ENCODE data around the gene CCND2. TPM values are rescaled to one million over a fixed set of nuclear protein-coding genes. Genes with fewer than 3 reads are reported as not detected.

The CCND2 gene
- total and polyA plus RNA-seq, 7 donors = 7.8 to 178 (median 98.7) TPM

- Histone ChIP-seq H3K9me3 (no peaks in the 10 kb centered on the region), H3K36me3 (peaks cover 14 to 93% (median 37%) of the 10 kb centered on the region in 4 donors), H3K4me1 (peaks cover 0 to 95% (median 87%) of the 10 kb centered on the region in 4 donors), H3K27ac (peak overlapping the region; percentile 74 to 99 (median 86)), H3K27me3 (no peaks in the 10 kb centered on the region), H3K4me3 (peak overlapping the region in 2 of 4 donors; percentile 8 to 15)
- DNase-seq = no peak
- intact Hi-C loops (cut with DNase I) = loop anchor here (5.0 kb wide), 1 partner anchor 41 kb away; the partner anchor contains the start of gene TIGAR
- TF ChIP-seq POLR2A (IDR thresholded peaks at IDR 0.05) (no peak), CTCF (IDR thresholded peaks at IDR 0.05) (no peak), POLR2AphosphoS5 (IDR thresholded peaks at IDR 0.05) (no peak), EP300 (IDR thresholded peaks at IDR 0.05) (no peak)
- WGBS, 2 donors = 49 to 77% methylated on average over 16 of the region's 16 CpGs
Measured at GRCh38 chr12:4281173-4281654, 7.7 kb downstream of the CCND2 start.

- H3K9me3 ChIP-seq = no peaks in the 10 kb centered on the region
- TF ChIP-seq EP300 (IDR thresholded peaks at IDR 0.05) = no peak
- TF ChIP-seq POLR2AphosphoS5 (IDR thresholded peaks at IDR 0.05) = no peak
- no peak for TF ChIP-seq CTCF (IDR thresholded peaks at IDR 0.05)
- TF ChIP-seq POLR2A (IDR thresholded peaks at IDR 0.05) = no peak
- peaks cover 0 to 95% (median 87%) of the 10 kb centered on the region in 4 donors for H3K4me1 ChIP-seq
- no peak for DNase-seq
- intact Hi-C loops (cut with DNase I) = loop anchor here (5.0 kb wide), 1 partner anchor 40 kb away; the partner anchor contains the start of gene TIGAR
- no peaks in the 10 kb centered on the region for H3K27me3 ChIP-seq
- peak overlapping the region in 3 of 4 donors; percentile 75 to 99 (median 96) for H3K27ac ChIP-seq
- no peak overlapping the region for H3K4me3 ChIP-seq
- 88 to 90% methylated on average over 16 of the region's 16 CpGs for WGBS, 2 donors
- peaks cover 16 to 90% (median 41%) of the 10 kb centered on the region in 4 donors for H3K36me3 ChIP-seq
Measured at GRCh38 chr12:4282103-4282891, 8.7 kb downstream of the CCND2 start.

GRCh38 chr12:4282892-4283511 lies 9.4 kb downstream of the CCND2 start:
- peak overlapping the region in 3 of 4 donors; percentile 75 to 99 (median 96) for H3K27ac ChIP-seq
- H3K4me3 ChIP-seq = no peak overlapping the region
- no peak for TF ChIP-seq EP300 (IDR thresholded peaks at IDR 0.05)
- TF ChIP-seq POLR2A (IDR thresholded peaks at IDR 0.05) = no peak
- TF ChIP-seq CTCF (IDR thresholded peaks at IDR 0.05) = no peak
- no peak for TF ChIP-seq POLR2AphosphoS5 (IDR thresholded peaks at IDR 0.05)
- peaks cover 16 to 83% (median 41%) of the 10 kb centered on the region in 4 donors for H3K36me3 ChIP-seq
- peaks cover 0 to 95% (median 87%) of the 10 kb centered on the region in 4 donors for H3K4me1 ChIP-seq
- WGBS, 2 donors = 69 to 87% methylated on average over 12 of the region's 12 CpGs
- H3K9me3 ChIP-seq = no peaks in the 10 kb centered on the region
- intact Hi-C loops (cut with DNase I) = loop anchor here (5.0 kb wide), 1 partner anchor 39 kb away; the partner anchor contains the start of gene TIGAR
- H3K27me3 ChIP-seq = no peaks in the 10 kb centered on the region
- no peak for DNase-seq

- Histone ChIP-seq H3K4me1 (peaks cover 0 to 95% (median 87%) of the 10 kb centered on the region in 4 donors), H3K9me3 (no peaks in the 10 kb centered on the region), H3K36me3 (peaks cover 16 to 82% (median 39%) of the 10 kb centered on the region in 4 donors), H3K27ac (peak overlapping the region in 3 of 4 donors; percentile 75 to 99 (median 96)), H3K4me3 (no peak overlapping the region), H3K27me3 (no peaks in the 10 kb centered on the region)
- TF ChIP-seq POLR2AphosphoS5 (IDR thresholded peaks at IDR 0.05) (no peak), EP300 (IDR thresholded peaks at IDR 0.05) (no peak), CTCF (IDR thresholded peaks at IDR 0.05) (no peak)
- intact Hi-C loops (cut with DNase I) = loop anchor here (5.0 kb wide), 1 partner anchor 39 kb away; the partner anchor contains the start of gene TIGAR
- DNase-seq = no peak
- 57 to 77% methylated on average over 12 of the region's 12 CpGs for WGBS, 2 donors
Measured at GRCh38 chr12:4283512-4284255, 10.1 kb downstream of the CCND2 start.
